RWPE1 (cell line): ENCODE results near the gene SHD.

Source experiments
- CTCF ChIA-PET: fragments of 350-600 bp; sonication (Branson Sonifier 250); formaldehyde crosslinking; extraction: SDS; loops from one replicate; lab custom pipeline; 2021; lab: Yijun Ruan, JAX
- POLR2A ChIA-PET: fragments of 400-600 bp; formaldehyde crosslinking; extraction: SDS; loops from one replicate; lab custom pipeline; 2020; ENCODE audit warnings: antibody characterized with exemption; ENCODE audit not compliant: low non-redundant PET; lab: Yijun Ruan, JAX
- DNase-seq: peaks from one replicate; pipeline ENCODE4 v3.0.0; 2012; ENCODE audit warnings: low spot score
- H3K27ac ChIP-seq: fragments of 450-650 bp; 2 replicates; pipeline ENCODE4 v1.5.1; 2017
- TF ChIP-seq, protein P1 (sequence below): fragments of 450-650 bp; conservative IDR thresholded peaks from 2 replicates; pipeline ENCODE4 v1.5.1; 2017; ENCODE audit warnings: low read depth, mild to moderate bottlenecking

The SHD gene

DNA sequence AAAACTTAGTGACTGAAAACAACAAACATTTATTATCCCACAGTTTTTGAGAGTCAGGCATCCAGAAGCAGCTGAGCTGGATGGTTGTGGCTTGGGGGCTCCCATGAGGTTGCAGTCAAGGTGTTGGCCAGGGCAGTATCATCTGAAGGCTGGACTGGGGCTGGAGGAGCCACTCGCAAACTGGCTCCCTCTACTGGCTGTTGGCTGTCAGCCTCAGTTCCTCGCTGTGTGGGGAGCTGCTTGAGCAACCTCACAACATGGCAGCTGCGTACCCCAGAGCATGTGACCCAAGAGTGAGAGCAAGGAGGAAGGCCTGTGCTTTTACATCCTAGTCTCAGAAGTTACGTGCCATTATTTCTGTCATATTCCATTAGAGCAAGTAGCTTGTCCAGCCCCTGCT lies 22.5 kb upstream of the SHD start:
- no peak for DNase-seq
- CTCF ChIA-PET = interaction anchor here (0.7 kb wide), 1 partner anchor 117 kb away, joined by 3 read pairs; no protein-coding TSS in a partner anchor
- TF ChIP-seq, protein P1, sequence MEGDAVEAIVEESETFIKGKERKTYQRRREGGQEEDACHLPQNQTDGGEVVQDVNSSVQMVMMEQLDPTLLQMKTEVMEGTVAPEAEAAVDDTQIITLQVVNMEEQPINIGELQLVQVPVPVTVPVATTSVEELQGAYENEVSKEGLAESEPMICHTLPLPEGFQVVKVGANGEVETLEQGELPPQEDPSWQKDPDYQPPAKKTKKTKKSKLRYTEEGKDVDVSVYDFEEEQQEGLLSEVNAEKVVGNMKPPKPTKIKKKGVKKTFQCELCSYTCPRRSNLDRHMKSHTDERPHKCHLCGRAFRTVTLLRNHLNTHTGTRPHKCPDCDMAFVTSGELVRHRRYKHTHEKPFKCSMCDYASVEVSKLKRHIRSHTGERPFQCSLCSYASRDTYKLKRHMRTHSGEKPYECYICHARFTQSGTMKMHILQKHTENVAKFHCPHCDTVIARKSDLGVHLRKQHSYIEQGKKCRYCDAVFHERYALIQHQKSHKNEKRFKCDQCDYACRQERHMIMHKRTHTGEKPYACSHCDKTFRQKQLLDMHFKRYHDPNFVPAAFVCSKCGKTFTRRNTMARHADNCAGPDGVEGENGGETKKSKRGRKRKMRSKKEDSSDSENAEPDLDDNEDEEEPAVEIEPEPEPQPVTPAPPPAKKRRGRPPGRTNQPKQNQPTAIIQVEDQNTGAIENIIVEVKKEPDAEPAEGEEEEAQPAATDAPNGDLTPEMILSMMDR = no peak
- POLR2A ChIA-PET = no interaction called here
- H3K27ac ChIP-seq = no peak overlapping the region

DNA sequence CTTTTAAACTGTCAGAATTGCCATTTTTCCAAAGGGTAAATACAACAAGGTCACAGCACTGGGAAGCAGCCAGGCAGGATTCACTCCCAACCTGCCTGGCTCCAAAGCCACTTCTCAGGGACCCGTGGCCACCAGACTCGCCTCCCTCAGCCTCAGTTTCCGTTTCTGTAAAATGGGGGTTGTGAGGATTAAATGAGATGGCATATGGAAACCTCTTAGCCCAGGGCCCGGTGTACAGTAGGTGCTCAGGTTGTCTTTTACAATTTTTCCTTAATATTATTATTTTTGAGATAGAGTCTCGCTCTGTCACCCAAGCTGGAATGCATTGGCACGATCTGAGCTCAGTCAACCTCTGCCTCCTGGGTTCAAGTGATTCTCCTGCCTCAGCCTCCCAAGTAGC lies 22.0 kb upstream of the SHD start:
- ChIA-PET POLR2A (no interaction called here), CTCF (interaction anchor here (0.7 kb wide), 2 partner anchors 76 to 118 kb away, joined by 3 to 4 read pairs; no protein-coding TSS in a partner anchor)

DNA sequence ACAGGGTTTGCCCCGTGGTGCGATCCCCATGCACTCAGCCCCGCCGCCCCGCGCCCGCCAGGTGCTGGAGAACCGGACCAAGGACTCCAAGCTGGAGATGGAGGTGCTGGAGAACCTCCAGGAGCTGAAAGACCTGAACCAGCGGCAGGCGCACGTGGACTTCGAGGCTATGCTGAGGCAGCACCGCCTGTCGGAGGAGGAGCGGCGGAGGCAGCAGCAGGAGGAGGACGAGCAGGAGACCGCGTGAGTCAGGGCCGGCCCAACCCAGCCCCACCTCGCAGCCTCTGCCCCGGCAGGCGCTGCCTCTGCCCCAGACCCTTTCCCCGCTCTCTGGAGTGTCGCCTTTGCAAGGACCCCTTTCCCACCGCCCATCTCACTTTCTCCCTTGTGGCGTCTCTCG lies 20.9 kb upstream of the SHD start:
- DNase-seq = no peak
- no peak overlapping the region for H3K27ac ChIP-seq
- POLR2A ChIA-PET = no interaction called here
- TF ChIP-seq, protein P1 = no peak
- CTCF ChIA-PET = interaction anchor here (0.8 kb wide), 1 partner anchor 9 kb away, joined by 5 read pairs; no protein-coding TSS in a partner anchor

More for the DNA sequence above, 22.0 kb upstream of the SHD start:
- TF ChIP-seq, protein P1 = no peak
- DNase-seq = no peak
- no peak overlapping the region for H3K27ac ChIP-seq

DNA sequence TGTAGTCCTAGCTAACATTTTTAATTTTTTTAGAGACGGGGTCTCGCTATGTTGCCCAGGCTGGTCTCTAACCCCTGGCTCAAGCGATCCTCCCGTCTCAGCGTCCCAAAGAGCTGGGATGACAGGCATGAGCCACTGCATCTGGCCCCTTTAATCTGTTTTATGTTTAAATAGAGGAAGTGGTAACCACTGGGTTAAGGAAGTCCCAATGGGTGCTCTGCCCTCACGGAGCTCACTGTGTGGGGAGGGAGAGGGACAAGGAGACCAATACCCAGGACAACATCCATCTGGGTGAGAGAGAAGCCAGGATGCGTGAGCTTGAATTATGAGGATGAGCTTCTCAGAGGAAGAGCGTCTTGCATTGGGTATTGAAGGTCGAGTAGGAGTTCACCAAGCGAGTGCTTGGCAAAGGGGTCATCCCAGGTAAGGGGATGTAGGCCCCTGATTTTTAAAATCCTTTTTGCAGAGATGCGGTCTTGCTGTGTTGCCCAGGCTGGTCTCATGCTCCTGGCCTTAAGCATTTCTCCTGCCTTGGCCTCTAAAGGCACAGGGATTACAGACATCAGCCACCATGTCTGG lies 18.4 kb upstream of the SHD start:
- POLR2A ChIA-PET = no interaction called here
- CTCF ChIA-PET = interaction anchor here (1.0 kb wide), 1 partner anchor 264 kb away, joined by 4 read pairs; no protein-coding TSS in a partner anchor
- DNase-seq = no peak
- TF ChIP-seq, protein P1 = no peak
- no peak overlapping the region for H3K27ac ChIP-seq

DNA sequence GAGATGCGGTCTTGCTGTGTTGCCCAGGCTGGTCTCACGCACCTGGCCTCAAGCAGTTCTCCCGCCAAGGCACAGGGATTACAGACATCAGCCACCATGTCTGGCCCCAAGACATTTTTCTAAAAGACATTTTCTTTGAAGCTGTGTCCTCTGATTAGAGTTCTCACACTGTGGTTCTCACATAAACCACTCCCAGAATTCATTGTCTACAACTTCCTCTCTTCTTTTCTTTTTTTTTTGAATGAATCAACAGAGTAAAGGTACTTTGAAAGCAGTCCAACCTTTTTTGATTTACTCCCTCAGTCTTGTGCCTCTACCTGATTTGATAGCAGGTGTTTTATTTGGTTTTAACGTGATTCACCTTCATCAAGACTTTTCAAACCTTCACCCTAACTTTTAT lies 14.3 kb upstream of the SHD start:
- ChIA-PET POLR2A (no interaction called here), CTCF (interaction anchor here (0.6 kb wide), 1 partner anchor 14 kb away, joined by 3 read pairs; no protein-coding TSS in a partner anchor)
- TF ChIP-seq, protein P1 = no peak
- peak overlapping the region; percentile 47 for H3K27ac ChIP-seq
- no peak for DNase-seq

DNA sequence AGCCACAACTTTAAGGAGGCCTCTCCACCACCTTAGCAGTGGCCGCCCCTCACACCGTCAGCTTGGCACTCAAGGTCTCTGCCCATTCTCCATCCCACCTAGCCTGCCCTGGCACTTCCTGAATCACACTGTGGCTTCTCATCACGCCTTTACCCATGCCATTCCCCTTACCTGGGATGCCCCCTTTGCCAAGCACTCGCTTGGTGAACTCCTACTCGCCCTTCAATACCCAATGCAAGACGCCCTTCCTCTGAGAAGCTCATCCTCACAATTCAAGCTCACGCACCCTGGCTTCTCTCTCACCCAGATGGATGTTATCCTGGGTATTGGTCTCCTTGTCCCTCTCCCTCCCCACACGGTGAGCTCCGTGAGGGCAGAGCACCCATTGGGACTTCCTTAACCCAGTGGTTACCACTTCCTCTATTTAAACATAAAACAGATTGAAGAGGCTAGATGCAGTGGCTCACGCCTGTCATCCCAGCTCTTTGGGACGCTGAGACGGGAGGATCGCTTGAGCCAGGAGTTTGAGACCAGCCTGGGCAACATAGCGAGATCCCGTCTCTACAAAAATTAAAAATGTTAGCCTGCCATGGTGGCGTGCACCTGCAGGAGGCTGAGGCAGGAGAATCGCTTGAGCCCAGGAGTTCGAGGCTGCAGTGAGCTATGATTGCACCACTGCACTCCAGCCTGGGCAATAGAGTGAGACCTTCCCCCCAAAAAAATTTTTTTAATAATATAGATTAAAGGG lies 12.6 kb upstream of the SHD start:
- ChIA-PET CTCF (interaction anchor here (0.5 to 2.1 kb wide), 21 partner anchors 8 to 268 kb away, joined by 3 to 12 read pairs (median 5); partner anchors contain the start of genes MPND, SH3GL1 and YJU2), POLR2A (no interaction called here)
- DNase-seq = no peak

More for the DNA sequence above, 12.6 kb upstream of the SHD start:
- TF ChIP-seq, protein P1 = no peak
- H3K27ac ChIP-seq = no peak overlapping the region
